GM12892 (cell line): ENCODE results near the gene DRAM2.

ENCODE experiments used
- POLR2A ChIP-seq: IDR thresholded peaks from 2 replicates; pipeline ENCODE4 v1.6.1; 2011; ENCODE audit warnings: low read depth, low read length, control low read depth
- POLR2AphosphoS5 ChIP-seq: IDR thresholded peaks from 2 replicates; pipeline ENCODE4 v1.6.1; 2011; ENCODE audit warnings: low read depth, low read length, control low read depth

- TF ChIP-seq POLR2A (no peak), POLR2AphosphoS5 (no peak)
These were observed 8.2 kb downstream of the DRAM2 start for GRCh38 chr1:111131693-111132092.
